Activated T-cell treated with anti-CD3 and anti-CD28 coated beads for 48 hours (primary cell): ENCODE results near the gene NAGLU.

Experiments
- DNase-seq: peaks from one replicate; pipeline ENCODE4 v3.0.0-alpha.2; 2020; ENCODE audit warnings: low read depth

The NAGLU gene

DNA sequence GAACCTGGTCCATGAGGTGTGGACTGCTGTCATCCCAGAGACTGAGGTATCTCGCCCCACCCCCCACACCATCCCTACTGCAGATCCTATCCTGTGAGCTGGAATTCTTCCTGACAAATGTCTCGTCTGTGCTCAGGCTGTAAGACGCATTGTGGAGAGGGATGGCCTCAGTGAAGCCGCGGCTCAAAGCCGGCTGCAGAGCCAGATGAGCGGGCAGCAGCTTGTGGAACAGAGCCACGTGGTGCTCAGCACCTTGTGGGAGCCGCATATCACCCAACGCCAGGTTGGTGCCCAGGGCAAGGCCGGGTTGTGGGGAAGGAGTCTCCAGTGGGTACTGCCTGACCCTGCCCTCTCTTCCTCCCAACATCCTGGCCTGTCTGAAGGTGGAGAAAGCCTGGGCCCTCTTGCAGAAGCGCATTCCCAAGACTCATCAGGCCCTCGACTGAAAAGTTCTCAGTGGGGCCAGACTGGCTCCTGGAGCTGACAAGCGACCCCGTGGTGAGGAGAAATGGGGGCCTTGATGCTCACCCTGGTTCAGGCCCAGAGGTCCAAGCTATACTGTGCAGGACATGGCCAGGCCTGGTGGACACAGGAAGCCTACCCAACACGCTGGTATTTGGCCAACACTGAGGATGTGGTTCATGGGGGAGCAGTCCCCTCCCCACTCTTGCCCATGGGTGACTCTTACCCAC is 29.6 kb downstream of the NAGLU start:
- DNase-seq, result no peak

DNA sequence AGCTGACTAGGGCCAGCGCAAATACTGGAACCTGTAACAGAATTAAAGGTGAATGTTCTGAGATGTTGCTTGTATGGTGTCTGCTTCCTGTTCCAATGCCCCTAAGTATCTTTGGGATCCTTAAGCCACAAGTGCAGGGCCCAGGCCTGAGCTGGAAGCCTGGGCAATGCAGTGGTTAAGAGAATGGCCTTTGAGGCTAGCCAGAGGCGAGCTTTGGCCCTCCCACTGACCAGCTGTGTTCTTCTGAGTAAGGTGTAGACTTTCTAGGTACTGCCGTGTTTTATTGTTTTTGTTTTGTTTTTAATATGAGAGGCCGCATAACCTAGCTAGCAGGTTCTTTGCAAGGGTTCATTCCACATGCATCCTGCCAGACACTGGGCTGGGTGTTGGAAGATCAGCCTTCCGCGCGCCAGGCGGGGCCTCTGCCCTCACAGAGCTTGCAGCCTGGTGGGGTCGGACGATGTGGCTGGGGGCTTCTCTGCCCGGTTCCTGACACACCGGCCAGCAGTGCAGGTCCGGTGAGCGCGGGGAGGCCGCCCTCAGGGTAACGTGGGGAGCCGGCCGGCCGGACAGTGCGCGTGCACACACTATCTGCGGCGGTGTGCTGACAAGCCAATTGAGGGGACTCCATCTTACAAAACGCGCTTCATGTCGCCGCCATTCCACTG is 30.3 kb downstream of the NAGLU start:
- no peak for DNase-seq

DNA sequence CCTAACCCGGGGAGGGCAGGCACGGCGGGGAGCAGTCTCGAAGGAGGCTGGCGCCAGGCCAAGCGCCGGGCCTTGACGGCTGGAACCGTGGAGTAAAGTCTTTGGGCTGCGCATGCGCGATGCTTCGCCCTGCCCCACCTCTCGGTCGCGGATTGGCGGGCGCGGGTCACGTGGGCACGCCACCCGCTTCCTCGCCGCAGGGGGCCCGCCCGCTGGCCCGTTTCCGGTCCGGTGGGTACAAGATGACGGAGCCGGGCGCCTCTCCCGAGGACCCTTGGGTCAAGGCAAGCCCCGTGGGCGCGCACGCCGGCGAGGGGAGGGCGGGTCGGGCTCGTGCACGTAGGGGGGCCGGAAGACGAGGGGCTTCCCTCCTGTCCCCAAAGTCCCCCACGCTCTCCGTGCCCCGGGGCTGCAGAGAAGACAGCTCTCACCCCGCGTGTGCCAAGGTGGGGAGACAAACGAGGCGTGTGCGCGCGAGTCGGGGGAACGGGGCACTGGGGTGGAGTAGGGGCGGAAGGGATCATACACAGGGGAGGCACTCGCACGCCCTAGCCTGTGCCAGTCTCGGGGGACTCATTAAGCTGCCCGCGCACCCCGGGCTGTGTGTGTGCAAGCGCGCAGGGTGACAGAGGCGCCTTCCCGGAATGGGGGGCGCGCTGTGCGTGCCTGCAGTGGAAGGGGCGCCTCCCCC is 31.0 kb downstream of the NAGLU start, which contains the start of gene MLX:
Gene MLX (plus strand): TSS at position 218 of the 691 bp plus-strand sequence. CDS start 25 bp downstream, at position 243.
- DNase-seq, result peak; percentile 93

DNA sequence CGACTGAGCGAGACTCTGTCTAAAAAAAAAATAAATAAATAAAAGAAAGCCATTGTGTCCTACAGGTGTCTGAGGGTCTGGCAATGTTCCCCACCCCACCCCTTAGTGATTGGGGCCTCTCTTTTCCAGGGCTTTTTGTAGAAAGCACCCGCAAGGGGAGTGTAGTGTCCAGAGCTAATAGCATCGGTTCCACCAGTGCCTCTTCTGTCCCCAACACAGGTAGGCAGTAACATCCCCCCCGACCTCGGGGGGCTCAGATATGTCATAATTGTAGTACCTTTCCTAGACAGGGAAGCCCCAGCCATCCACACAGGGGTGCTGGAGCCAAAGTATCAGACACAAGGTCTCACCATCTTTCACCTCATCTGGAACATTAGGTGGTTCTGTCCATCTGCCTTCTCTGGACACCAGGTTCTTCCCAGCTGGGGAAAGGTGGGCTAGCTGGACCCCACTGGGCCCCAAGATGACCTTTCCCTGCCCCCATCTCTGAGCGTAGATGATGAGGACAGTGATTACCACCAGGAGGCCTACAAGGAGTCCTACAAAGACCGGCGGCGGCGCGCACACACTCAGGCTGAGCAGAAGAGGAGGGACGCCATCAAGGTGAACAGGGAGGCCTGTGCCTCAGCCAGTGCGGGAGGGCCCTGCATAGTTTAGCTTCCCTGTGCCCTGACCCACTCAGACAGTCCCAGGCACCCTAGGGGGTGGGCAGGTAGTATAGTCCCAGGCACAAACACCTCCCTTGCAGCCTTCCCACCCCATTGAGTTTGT is 32.5 kb downstream of the NAGLU start:
- DNase-seq, result no peak

DNA sequence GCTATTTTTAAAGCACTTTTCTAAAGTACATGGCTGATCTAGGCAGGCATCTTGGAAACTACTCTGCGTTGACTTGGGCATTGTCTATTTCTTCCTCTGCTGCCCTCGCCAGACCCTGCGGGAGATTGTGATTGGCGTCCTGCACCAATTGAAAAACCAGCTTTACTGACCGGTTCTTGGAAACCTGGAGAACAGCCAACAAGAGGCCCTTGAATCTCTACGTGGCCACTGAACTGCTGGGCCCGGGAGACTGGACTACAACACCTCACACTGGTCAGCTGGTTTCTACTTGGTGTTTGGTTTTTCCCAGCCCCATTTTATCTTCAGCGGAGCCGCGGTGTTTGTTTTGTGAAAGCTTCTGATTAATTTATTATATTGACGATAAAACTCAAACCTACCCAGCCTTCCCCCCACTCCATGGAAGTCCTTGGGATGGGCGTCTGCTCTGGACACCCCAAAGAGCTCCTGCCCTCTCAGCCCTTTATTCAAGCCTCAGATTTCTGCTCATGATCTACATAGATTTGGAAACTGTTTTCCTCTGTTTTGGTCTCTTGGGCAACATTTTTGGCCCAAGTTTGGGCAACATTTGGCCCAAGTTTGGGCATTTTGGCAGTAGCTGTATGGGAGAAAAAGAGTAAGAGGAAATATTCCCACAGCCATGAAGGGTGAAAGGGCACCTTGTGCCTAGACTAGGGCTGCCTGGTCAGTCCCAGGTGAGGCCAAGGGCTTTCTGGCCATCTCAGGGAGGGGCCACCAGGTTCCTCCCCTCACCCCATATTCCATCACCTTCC is 35.6 kb downstream of the NAGLU start:
- DNase-seq, result no peak

DNA sequence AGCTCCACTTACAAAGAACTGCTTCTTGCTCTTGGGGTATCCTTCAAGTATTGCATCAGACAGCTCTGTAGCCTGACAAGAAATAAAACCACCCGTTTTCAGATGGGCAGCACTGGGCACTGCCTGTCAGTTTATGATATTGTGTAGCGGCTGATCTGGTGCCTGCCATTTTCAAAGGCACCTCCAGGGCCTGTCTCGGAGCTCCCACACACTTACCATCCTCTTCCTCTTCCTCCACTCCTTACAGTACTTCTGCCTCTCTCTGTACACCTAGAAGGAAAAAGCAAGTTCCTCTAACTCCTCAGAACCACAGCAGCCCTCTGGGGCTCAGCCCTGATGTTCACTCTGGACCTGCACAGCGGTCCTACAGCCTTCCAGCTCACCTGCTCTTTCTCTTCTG is 37.1 kb downstream of the NAGLU start:
- DNase-seq, result no peak

DNA sequence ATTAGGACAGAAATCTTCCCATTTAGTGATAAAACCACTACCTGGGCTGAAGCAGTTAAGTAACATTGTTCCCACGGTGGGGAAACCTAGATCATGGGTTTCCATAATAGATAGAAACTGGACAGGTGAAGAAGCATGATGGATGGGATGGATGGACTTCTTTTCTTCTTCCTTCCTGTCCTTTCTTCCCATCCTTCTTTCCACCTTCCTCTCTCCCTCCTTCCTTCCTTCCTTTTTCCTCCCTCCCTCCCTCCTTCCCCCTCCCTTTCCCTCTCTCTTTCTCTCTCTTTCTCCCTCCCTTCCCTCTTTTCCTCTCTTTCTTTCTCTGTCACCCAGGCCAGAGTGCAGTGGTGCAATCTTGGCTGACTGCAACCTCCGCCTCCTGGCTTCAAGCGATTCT is 38.4 kb downstream of the NAGLU start:
- no peak for DNase-seq

DNA sequence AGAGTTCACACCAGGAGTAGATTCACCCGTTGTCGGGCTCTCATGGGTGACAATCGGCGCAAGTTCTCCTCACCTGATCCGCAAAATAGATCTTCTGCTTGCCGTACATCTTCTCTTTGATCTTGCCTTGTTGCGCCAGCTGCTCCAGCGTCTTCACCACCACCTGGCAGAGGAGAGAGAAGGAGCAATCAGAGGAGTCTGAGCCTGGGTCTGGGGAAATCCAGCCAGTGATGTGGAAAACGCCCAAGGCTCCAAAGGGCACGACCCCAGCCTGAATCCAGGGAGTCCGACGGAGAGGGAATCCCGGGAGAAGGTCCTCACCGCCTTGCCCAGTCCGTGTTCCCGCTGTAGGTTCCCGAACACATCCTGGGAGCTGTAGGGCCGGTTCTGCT is 41.1 kb downstream of the NAGLU start:
- DNase-seq, result no peak

DNA sequence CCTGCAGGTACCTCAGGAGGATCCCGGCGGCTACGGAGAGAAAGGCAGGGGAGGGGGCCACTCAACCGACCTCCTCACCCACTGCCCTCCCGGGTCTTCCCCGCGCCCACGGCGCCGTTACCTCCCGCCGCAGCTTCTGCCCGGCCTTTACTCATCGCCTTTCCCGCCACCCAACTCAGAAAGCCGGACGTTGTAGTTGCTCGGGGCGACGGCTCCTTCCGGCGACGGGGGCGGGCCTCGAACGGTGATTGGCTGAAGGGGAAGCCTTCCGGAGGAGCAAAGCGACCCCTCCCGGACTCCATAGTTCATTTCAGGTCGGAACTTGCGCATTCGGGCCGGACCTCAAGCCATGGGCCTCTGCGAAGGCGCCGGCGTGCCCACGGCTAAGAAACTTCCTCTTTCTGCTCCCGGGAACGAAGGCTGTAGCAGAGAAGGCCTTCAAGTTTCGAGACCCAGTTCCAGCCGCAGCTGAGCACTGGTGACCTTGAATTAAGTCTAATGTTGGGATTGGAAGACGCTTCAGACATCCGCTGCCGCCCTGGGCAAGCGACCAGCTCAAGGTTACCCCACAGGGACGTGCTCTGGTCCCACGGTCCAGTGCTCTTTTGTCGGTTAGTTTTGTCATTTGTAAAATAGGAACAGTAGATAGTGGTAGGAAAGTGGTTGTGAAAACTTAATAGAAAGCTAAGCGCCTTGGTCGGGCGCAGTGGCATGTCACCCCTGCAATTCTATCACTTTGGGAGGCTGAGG is 41.7 kb downstream of the NAGLU start, which contains the start of gene PSMC3IP:
Gene PSMC3IP (minus strand): TSS at position 198 of the 750 bp plus-strand sequence. CDS start 43 bp downstream, at position 155.
- peak; percentile 94 for DNase-seq

DNA sequence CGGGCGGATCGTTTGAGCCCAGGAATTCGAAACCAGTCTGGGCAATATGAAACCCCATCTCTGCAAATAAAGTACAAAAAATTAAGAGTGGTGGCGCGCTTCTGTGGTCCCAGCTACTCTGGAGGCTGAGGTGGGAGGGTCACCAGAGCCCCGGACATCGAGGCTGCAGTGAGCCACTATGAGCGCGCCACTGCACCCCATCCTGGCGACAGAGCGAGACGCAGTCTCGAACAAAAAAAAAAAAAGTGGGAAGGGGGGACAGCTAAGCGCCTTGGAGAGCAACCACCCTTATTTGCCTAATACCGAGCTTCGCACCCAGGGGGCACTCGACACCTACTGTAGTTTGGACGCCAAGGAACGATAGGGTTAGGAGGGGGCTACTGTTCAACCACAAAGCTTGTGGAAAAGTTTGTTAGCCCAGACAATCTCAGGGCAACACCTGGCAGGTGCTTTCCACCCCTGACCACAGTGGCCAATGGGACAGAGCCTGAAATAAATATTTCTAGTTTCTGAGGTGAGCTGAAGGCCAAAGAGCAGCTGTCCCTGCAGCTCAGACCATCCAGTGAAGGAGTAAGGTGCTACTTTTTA is 42.3 kb downstream of the NAGLU start:
- DNase-seq, result peak; percentile 65

DNA sequence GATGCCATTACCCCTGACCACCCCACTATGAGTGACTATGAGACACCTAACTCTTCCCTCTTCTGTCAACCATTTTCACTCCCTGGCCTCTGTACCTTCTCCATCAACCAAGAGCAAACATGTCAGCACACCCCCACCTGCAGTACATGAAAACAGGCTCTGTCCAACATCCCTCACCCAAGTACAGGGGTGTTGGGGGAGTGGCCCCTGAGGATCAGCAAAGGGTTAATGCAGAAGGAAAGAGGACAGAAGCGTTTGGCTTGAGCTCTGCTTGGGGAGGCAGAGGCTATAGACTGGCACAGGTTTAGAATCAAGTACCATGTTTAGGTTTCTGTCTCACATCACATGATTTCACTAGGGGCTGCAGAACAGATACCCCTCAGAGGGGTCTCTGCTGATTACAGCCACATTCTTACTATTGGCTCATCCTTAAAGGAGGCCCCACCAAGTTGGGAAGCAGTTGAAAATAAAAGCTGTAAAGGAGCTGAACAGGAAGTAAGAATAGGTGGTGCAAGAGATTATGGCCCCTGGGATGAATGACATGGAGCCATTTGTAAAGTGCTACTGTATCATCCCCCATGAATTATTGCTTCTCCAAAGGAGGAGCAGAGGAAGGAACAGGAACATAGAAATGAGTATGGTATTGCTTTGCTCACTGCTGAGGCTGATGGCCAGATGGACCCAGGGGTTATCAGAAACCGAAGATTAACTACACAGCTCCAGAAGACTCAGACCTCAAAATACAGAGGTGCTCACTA is 43.9 kb downstream of the NAGLU start:
- no peak for DNase-seq

DNA sequence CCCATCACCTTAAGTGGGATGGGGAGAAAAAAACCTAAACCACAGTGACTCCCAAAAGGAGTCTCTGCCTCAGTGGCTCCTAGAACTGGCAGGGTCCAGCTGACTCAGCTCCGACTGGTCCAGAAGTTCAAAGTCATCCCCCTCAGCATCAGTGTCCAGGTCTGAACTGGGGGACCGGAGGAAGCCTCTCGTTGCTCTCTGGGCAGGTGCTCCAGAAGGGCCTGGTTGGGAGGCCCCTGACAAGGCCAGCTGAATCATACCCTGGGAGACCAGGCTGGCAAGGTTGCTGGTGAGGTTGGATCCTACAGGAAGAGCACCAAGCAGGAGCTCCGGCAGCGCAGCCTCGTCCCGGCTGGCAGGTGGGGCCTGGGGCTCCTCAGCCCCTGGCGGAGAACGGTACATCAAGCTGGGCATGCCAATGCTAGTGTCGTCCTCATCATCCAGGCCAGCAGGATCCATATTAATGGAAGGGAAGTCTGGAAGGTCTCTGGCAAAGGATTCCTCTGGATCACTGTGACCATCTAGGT is 45.8 kb downstream of the NAGLU start:
- DNase-seq, result no peak

DNA sequence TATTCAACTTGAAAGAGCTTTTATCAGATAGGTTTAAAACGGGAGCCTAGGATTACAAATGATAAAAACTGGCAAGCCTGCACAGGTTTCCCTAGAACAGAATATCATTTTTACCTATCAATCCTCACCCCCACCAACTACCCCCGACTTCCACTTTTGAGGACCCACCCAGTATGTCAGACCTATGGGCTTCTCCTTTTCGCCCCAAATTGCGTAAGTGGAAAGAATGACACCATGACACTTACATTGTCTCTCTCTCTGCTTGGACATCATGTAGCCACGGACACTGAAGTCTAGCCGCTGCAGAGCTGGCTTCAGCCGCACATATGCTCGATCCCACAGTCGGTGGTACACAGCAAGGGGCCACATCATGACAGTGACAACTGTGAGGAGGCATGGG is 48.8 kb downstream of the NAGLU start:
- no peak for DNase-seq

DNA sequence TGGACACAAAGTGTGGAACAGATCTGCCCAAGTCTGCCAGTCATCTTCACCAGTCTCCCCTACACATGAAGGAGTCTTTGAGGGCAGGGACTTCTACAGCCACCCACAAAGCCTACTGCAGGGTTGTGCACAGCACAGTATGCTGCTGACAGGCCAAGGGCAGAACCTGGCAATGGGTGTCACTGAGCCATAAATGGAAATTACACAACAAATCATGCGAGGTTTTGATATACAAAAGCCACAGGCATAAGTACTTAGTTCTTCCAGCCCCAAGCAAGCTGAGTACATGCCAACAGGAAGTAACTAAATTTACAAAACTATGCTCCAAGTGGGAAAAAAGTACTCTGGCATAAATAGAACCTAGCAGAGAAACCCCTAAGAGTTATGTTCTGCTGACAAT is 49.3 kb downstream of the NAGLU start:
- no peak for DNase-seq

DNA sequence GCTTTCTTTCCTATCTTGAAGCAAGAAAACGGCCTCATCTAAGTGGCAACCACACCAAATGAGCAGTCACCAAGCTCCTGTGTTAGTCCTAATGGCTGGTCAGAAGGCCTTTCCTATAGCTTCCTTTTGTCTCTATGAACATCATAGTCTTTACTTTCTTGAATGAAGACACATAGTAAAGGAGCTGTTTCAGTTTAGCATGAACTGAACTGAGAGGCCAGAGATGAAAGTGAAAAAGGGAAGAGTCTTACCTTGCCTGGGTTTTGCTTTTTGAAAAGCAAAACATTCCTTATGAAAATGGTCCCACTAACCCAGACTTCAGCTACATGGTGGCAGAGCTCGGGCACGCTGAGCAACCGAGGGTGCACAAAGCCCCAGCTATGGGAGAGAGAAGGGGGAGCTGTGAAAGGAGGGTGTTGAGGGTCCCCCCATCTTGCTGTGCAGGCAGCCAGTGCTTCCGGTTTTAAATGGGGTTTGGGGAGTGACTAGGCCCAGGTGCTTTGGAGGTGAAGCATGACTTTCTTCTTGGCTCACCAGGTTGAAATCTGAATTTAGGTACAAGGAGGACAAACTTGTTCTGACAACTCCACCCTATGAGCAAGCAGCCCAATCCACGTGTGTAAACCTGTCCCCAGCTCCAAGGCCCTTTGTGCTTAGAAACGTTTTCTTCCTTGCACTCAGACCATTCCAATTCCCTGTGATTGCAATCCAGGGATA is 50.6 kb downstream of the NAGLU start:
- no peak for DNase-seq

DNA sequence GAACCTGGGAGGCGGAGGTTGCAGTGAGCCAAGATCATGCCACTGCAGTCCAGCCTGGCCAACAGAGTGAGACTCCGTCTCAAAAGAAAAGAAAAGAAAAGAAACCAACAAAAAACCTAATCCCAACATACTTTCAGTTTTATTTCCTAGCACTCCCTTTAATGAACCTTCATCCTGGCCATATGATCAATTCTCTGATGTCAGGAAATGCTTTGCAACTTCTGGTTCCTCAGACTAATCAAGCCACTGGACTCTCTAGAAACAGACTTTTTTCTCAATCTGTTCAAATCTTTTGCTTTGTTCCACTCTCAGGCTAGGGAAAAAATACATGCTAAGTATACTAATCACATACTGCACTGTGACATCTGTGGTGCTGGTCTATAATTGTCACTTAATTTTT is 54.8 kb downstream of the NAGLU start:
- DNase-seq, result no peak

DNA sequence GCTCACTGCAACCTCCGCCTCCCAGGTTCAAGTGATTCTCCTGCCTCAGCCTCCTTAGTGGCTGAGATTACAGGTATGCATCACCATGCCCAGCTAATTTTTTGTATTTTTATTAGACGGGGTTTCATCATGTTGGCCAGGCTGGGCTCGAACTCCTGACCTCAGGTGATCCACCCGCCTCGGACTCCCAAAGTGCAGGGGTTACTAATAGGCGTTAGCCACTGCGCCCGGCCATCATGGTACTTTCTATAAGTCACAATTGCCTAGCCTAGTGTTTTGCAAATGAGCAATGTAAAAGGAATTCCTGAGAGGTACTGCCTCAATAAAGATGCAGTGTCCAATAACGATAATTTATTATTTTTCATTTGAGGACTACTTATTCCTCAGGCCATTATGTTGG is 55.4 kb downstream of the NAGLU start:
- DNase-seq, result no peak
